HG02943 (cell line): ENCODE results near the gene ROBO2.

Experiments
- ATAC-seq: cut with Tn5 transposase; IDR thresholded peaks from one replicate; pipeline ENCODE4 v1.9.1; 2021; ENCODE audit warnings: mild to moderate bottlenecking, low read depth, moderate library complexity; ENCODE audit not compliant: unreplicated experiment

The ROBO2 gene

GRCh38 chr3:77052051-77052501 is 12.2 kb downstream of the ROBO2 start:
- ATAC-seq: no peak

- ATAC-seq: no peak
These were observed 13.1 kb downstream of the ROBO2 start for GRCh38 chr3:77052733-77053670.

GRCh38 chr3:77053795-77054194 is 13.9 kb downstream of the ROBO2 start:
- no peak for ATAC-seq

- no peak for ATAC-seq
These were observed 16.0 kb downstream of the ROBO2 start for GRCh38 chr3:77055841-77056341.

GRCh38 chr3:77059354-77059753 is 19.5 kb downstream of the ROBO2 start:
- ATAC-seq: no peak

- ATAC-seq: no peak
These were observed 23.5 kb downstream of the ROBO2 start for GRCh38 chr3:77063423-77063822.

GRCh38 chr3:77065750-77066149 is 25.9 kb downstream of the ROBO2 start:
- ATAC-seq: no peak

- no peak for ATAC-seq
These were observed 26.9 kb downstream of the ROBO2 start for GRCh38 chr3:77066829-77067228.

GRCh38 chr3:77068808-77069207 is 28.9 kb downstream of the ROBO2 start:
- no peak for ATAC-seq

GRCh38 chr3:77071364-77071763 is 31.5 kb downstream of the ROBO2 start:
- no peak for ATAC-seq

- no peak for ATAC-seq
These were observed 31.9 kb downstream of the ROBO2 start for GRCh38 chr3:77071809-77072208.

- ATAC-seq: no peak
These were observed 32.3 kb downstream of the ROBO2 start for GRCh38 chr3:77072232-77072631.

- ATAC-seq: no peak
These were observed 38.4 kb downstream of the ROBO2 start for GRCh38 chr3:77078279-77078678.

- no peak for ATAC-seq
These were observed 40.2 kb downstream of the ROBO2 start for GRCh38 chr3:77079988-77080610.

- no peak for ATAC-seq
These were observed 41.4 kb downstream of the ROBO2 start for GRCh38 chr3:77081240-77081661.

GRCh38 chr3:77084511-77084910 is 44.6 kb downstream of the ROBO2 start:
- ATAC-seq: no peak

- no peak for ATAC-seq
These were observed 46.5 kb downstream of the ROBO2 start for GRCh38 chr3:77086408-77086807.

- ATAC-seq: no peak
These were observed 51.9 kb downstream of the ROBO2 start for GRCh38 chr3:77091809-77092208.

- no peak for ATAC-seq
These were observed 53.2 kb downstream of the ROBO2 start for GRCh38 chr3:77093101-77093500.

- ATAC-seq: no peak
These were observed 56.2 kb downstream of the ROBO2 start for GRCh38 chr3:77096145-77096544.
